HepG2 (cell line): ENCODE measurements around the gene FAM240A. TPM values are rescaled to one million over a fixed set of nuclear protein-coding genes. Genes with fewer than 3 reads are reported as not detected.

ENCODE experiments used
- CREB1 ChIP-seq, 2 experiments: fragments of 450-650 bp in 1 of 2; IDR thresholded peaks; 2 replicates each; pipeline ENCODE4 v1.6.1; 2016 to 2017; ENCODE audit warnings: control low read depth in 1 of 2, mild to moderate bottlenecking in 1 of 2, missing compliant biosample characterization in 1 of 2, missing genetic modification characterization in 1 of 2
- FOXA3 ChIP-seq: IDR thresholded peaks from 2 replicates; pipeline ENCODE4 v1.6.1; 2016; ENCODE audit warnings: missing genetic modification reagents, missing compliant biosample characterization
- GATAD2A ChIP-seq: IDR thresholded peaks from 2 replicates; pipeline ENCODE4 v1.6.1; 2016
- MEF2D ChIP-seq: sonication (generic); formaldehyde crosslinking; IDR thresholded peaks from 2 replicates; pipeline ENCODE4 v1.5.1; 2020; ENCODE audit warnings: mild to moderate bottlenecking, missing genetic modification reagents
- MIER3 ChIP-seq: IDR thresholded peaks from 2 replicates; pipeline ENCODE4 v1.6.1; 2016; ENCODE audit warnings: missing compliant biosample characterization, borderline replicate concordance
- MYNN ChIP-seq: sonication (generic); formaldehyde crosslinking; IDR thresholded peaks from 2 replicates; pipeline ENCODE4 v1.4.0; 2020; ENCODE audit warnings: mild to moderate bottlenecking, low read depth, missing genetic modification reagents
- NCOR1 ChIP-seq: fragments of 200-600 bp; sonication (generic); IDR thresholded peaks from 2 replicates; pipeline ENCODE4 v1.7.0; 2017; ENCODE audit warnings: antibody characterized with exemption, low read length, borderline replicate concordance
- SOX13 ChIP-seq, 3 experiments: fragments of 450-650 bp in 1 of 3; sonication (generic) in 1 of 3; formaldehyde crosslinking in 1 of 3; IDR thresholded peaks in 2 of 3; conservative IDR thresholded peaks in 1 of 3; 2 replicates each; pipeline versions ENCODE4 v1.5.0 to v1.6.1; 2016 to 2020; ENCODE audit warnings: antibody characterized with exemption in 1 of 3, mild to moderate bottlenecking in 1 of 3, missing compliant biosample characterization in 1 of 3, missing genetic modification reagents in 1 of 3, moderate library complexity in 1 of 3
- TEAD3 ChIP-seq: optimal IDR thresholded peaks from 2 replicates; pipeline ENCODE3; 2016; ENCODE audit warnings: borderline replicate concordance
- TSC22D2 ChIP-seq: sonication (generic); formaldehyde crosslinking; IDR thresholded peaks from 2 replicates; pipeline ENCODE4 v1.5.1; 2020; ENCODE audit warnings: missing genetic modification reagents, mild to moderate bottlenecking, borderline replicate concordance
- ZNF572 ChIP-seq: sonication (generic); formaldehyde crosslinking; IDR thresholded peaks from 2 replicates; pipeline ENCODE4 v1.5.1; 2020; ENCODE audit warnings: mild to moderate bottlenecking, missing genetic modification reagents
- ZNF646 ChIP-seq: sonication (generic); formaldehyde crosslinking; IDR thresholded peaks from 2 replicates; pipeline ENCODE4 v1.9.0; 2021; ENCODE audit warnings: mild to moderate bottlenecking, missing genetic modification reagents
- ZNF878 ChIP-seq: sonication (generic); formaldehyde crosslinking; IDR thresholded peaks from 2 replicates; pipeline ENCODE4 v1.8.1; 2023; ENCODE audit warnings: mild to moderate bottlenecking, missing genetic modification reagents, moderate library complexity
- polyA plus RNA-seq, 8 experiments: library from polyadenylated mRNA; depleted of rRNA in 3 of 8; stranded (reverse) in 7 of 8; unstranded in 1 of 8; fragments of >200 nt; fragmentation: Illumina TruSeq in 4 of 8; extraction: Trizol in 4 of 8; gene quantifications; 2 replicates each; pipeline versions ENCODE4 v1.2.1 to v1.2.3, GENCODE V29; 2011 to 2016; ENCODE audit warnings: low read depth in 4 of 8, missing spikeins in 1 of 8, mixed read lengths in 1 of 8; ENCODE audit not compliant: insufficient read depth in 1 of 8
- total RNA-seq, 5 experiments: library from RNA; depleted of rRNA; stranded (reverse); fragments of >200 nt; fragmentation: Illumina TruSeq; extraction: Trizol; gene quantifications; 2 replicates each; pipeline ENCODE4 v1.2.3, GENCODE V29; 2016; ENCODE audit warnings: low read depth in 1 of 5
- TF ChIP-seq, protein P1 (sequence below): sonication (generic); formaldehyde crosslinking; conservative IDR thresholded peaks from 2 replicates; pipeline ENCODE4 v1.4.0; 2020; ENCODE audit warnings: missing genetic modification reagents

The FAM240A gene
- total and polyA plus RNA-seq, 2 of the 13 experiments (the other 11 are each of a cell fraction or from before 2014, with no cell fraction given), result not detected

DNA sequence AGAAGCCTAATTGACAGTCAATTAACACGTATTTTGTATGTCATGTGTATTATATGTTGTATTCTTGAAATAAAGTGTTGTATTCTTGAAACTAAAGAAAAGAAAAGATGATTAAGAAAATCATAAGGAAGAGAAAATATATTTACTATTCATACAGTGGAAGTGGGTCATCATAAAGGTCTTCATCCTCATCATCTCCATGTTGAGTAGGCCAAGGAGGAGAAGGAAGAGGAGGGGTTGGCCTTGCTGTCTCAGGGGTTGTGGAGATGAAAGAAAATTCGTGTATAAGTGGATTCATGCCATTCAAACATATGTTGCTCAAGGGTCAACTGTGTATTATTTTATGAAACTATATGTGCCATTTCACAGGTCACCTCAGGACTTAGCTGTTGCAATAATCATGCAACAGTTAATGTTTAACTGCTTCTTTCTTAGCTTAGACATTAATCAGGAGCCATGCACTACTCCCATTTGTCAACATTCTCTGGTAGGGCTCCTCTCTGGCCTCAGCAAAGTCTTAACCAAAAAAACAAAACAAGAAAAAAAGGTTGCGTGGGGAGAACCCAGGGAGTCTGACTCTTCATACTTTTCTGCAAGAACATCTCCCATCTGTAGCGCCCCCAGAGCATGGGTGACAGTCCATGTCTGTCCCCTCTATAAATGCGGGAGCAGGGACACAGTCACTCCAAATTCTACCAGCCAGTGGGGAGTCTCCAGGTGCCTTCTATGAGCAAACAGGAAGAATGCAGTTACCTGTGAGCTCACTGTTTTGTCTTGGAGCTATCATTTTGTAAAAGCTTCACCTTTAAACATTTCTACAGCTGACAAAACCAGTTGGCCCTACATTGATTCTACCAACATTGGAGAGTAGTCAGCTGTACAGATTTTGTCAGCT, 26.3 kb upstream of the FAM240A start (continued):
- 0 out of 2 replicates have a peak, but pooled peaks have one; percentile 8 for TF ChIP-seq ZNF878
- TF ChIP-seq ZNF646 (CRISPR knock-in tag), result no peak
- TF ChIP-seq, protein P1, sequence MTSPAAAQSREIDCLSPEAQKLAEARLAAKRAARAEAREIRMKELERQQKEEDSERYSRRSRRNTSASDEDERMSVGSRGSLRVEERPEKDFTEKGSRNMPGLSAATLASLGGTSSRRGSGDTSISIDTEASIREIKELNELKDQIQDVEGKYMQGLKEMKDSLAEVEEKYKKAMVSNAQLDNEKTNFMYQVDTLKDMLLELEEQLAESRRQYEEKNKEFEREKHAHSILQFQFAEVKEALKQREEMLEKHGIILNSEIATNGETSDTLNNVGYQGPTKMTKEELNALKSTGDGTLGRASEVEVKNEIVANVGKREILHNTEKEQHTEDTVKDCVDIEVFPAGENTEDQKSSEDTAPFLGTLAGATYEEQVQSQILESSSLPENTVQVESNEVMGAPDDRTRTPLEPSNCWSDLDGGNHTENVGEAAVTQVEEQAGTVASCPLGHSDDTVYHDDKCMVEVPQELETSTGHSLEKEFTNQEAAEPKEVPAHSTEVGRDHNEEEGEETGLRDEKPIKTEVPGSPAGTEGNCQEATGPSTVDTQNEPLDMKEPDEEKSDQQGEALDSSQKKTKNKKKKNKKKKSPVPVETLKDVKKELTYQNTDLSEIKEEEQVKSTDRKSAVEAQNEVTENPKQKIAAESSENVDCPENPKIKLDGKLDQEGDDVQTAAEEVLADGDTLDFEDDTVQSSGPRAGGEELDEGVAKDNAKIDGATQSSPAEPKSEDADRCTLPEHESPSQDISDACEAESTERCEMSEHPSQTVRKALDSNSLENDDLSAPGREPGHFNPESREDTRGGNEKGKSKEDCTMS (CRISPR knock-in tag), result no peak
- no peak for TF ChIP-seq ZNF572 (CRISPR knock-in tag)
- TF ChIP-seq MEF2D (CRISPR knock-in tag), result no peak; the same call in 1 of the 2 replicates
- peak; percentile 75 for TF ChIP-seq GATAD2A (CRISPR knock-in tag)
- TF ChIP-seq SOX13 (IDR thresholded peaks at IDR 0.05), result no peak
- peak in 1 of 2 experiments; percentile 67; a peak in 2 of 4 replicates for TF ChIP-seq SOX13 (CRISPR knock-in tag; conservative IDR thresholded peaks at IDR 0.05 in 1 of 2, IDR thresholded peaks at IDR 0.05 in 1 of 2)
- no peak for TF ChIP-seq TSC22D2 (CRISPR knock-in tag)
- TF ChIP-seq MYNN (CRISPR knock-in tag), result no peak
- TF ChIP-seq NCOR1, result peak; percentile 75; the same call in 1 of the 2 replicates
- TF ChIP-seq CREB1 (IDR thresholded peaks at IDR 0.05), result no peak
- 0 out of 2 replicates have a peak, but pooled peaks have one; percentile 44 for TF ChIP-seq CREB1 (CRISPR knock-in tag; IDR thresholded peaks at IDR 0.05)
- peak; percentile 26; the same call in 1 of the 2 replicates for TF ChIP-seq MIER3 (CRISPR knock-in tag)
- TF ChIP-seq FOXA3 (CRISPR knock-in tag), result peak; percentile 73
- peak; percentile 20 for TF ChIP-seq TEAD3 (CRISPR knock-in tag)
